Neural cell (in vitro differentiated cells): ENCODE results near the gene PROZ. TPM values are rescaled to one million over a fixed set of nuclear protein-coding genes. Genes with fewer than 3 reads are reported as not detected.

Experiments
- H2AFZ ChIP-seq: fragments of 200-600, 300-800 bp; sonication (generic), shearing (Covaris generic); 2 replicates; pipeline ENCODE4 v1.6.0; 2014; ENCODE audit warnings: low read depth, mild to moderate bottlenecking, antibody characterized with exemption, low read length, moderate library complexity
- H3F3A ChIP-seq: fragments of 200-600 bp; shearing (Covaris generic); 2 replicates; pipeline ENCODE4 v1.6.1; 2016; ENCODE audit warnings: mild to moderate bottlenecking, moderate library complexity, mixed read lengths, antibody characterized with exemption, low read length; ENCODE audit not compliant: insufficient read depth, poor library complexity, severe bottlenecking
- H3K27ac ChIP-seq: fragments of 200-600, 300-800 bp; sonication (generic), shearing (Covaris generic); 2 replicates; pipeline ENCODE4 v1.5.1; 2014; ENCODE audit warnings: mild to moderate bottlenecking, low read length, moderate library complexity
- H3K27me3 ChIP-seq: fragments of 300-800, 200-600 bp; sonication (generic), shearing (Covaris generic); 2 replicates; pipeline ENCODE4 v1.6.0; 2014; ENCODE audit warnings: mild to moderate bottlenecking, low read depth, low read length, moderate library complexity; ENCODE audit not compliant: insufficient read depth
- H3K36me3 ChIP-seq: fragments of 300-800, 200-600 bp; sonication (generic), shearing (Covaris generic); 2 replicates; pipeline ENCODE4 v1.5.1; 2014; ENCODE audit warnings: mild to moderate bottlenecking, antibody characterized with exemption, low read length, moderate library complexity; ENCODE audit not compliant: insufficient read depth
- H3K4me2 ChIP-seq: fragments of 300-800, 200-600 bp; sonication (generic), shearing (Covaris generic); 2 replicates; pipeline ENCODE4 v1.6.0; 2014; ENCODE audit warnings: mild to moderate bottlenecking, low read length
- H3K4me3 ChIP-seq: fragments of 300-800, 200-600 bp; sonication (generic), shearing (Covaris generic); 2 replicates; pipeline ENCODE4 v1.5.1; 2014; ENCODE audit warnings: mild to moderate bottlenecking, low read length, moderate library complexity
- H3K79me2 ChIP-seq: fragments of 200-600 bp; shearing (Covaris generic); replicated peaks from 2 replicates; pipeline ENCODE4 v1.6.0; 2014; ENCODE audit warnings: mild to moderate bottlenecking, low read length, moderate library complexity; ENCODE audit not compliant: insufficient read depth
- H3K9ac ChIP-seq: fragments of 300-800, 200-600 bp; sonication (generic), shearing (Covaris generic); 2 replicates; pipeline ENCODE4 v1.6.1; 2016; ENCODE audit warnings: mild to moderate bottlenecking, low read length, mixed read lengths
- H3K9me2 ChIP-seq: fragments of 200-600 bp; shearing (Covaris generic); 2 replicates; pipeline ENCODE4 v1.6.1; 2016; ENCODE audit warnings: mild to moderate bottlenecking, low read length, mixed read lengths; ENCODE audit not compliant: insufficient read depth
- H3K9me3 ChIP-seq: fragments of 200-600, 300-800 bp; sonication (generic), shearing (Covaris generic); 2 replicates; pipeline ENCODE4 v1.6.1; 2016; ENCODE audit warnings: mild to moderate bottlenecking, mixed run types, low read length, moderate library complexity, mixed read lengths
- H4K20me1 ChIP-seq: fragments of 200-600 bp; shearing (Covaris generic); 2 replicates; pipeline ENCODE4 v1.6.1; 2016; ENCODE audit warnings: mild to moderate bottlenecking, mixed run types; ENCODE audit not compliant: insufficient read depth
- CTCF ChIP-seq: fragments of 450-650 bp; IDR thresholded peaks from 2 replicates; pipeline ENCODE4 v1.5.1; 2014; ENCODE audit warnings: antibody characterized with exemption, mild to moderate bottlenecking, moderate library complexity; ENCODE audit not compliant: poor library complexity, severe bottlenecking
- EP300 ChIP-seq: fragments of 450-650 bp; conservative IDR thresholded peaks from 2 replicates; pipeline ENCODE4 v1.6.1; 2014; ENCODE audit warnings: antibody characterized with exemption, mild to moderate bottlenecking, moderate library complexity; ENCODE audit not compliant: poor library complexity, severe bottlenecking
- EZH2 ChIP-seq: fragments of 200-600, 300-800 bp; shearing (Covaris generic), sonication (generic); IDR thresholded peaks from 2 replicates; pipeline ENCODE4 v1.6.1; 2014; ENCODE audit warnings: antibody characterized with exemption, low read length, borderline replicate concordance, mild to moderate bottlenecking; ENCODE audit not compliant: insufficient read depth, poor library complexity, severe bottlenecking
- MXI1 ChIP-seq: fragments of 450-650 bp; conservative IDR thresholded peaks from 2 replicates; pipeline ENCODE4 v1.6.1; 2014; ENCODE audit warnings: antibody characterized with exemption, mild to moderate bottlenecking; ENCODE audit not compliant: poor library complexity, severe bottlenecking
- POLR2AphosphoS5 ChIP-seq: IDR thresholded peaks from 2 replicates; pipeline ENCODE4 v1.6.1; 2012
- RAD21 ChIP-seq: fragments of 450-650 bp; conservative IDR thresholded peaks from 2 replicates; pipeline ENCODE4 v1.6.1; 2014; ENCODE audit warnings: antibody characterized with exemption, mild to moderate bottlenecking, moderate library complexity
- REST ChIP-seq: IDR thresholded peaks from 2 replicates; pipeline ENCODE4 v1.6.1; 2012; ENCODE audit warnings: borderline replicate concordance
- SMC3 ChIP-seq: fragments of 450-650 bp; conservative IDR thresholded peaks from 2 replicates; pipeline ENCODE4 v1.6.1; 2014; ENCODE audit warnings: antibody characterized with exemption, mild to moderate bottlenecking, moderate library complexity; ENCODE audit not compliant: poor library complexity
- TAF1 ChIP-seq: IDR thresholded peaks from 2 replicates; pipeline ENCODE4 v1.6.1; 2012; ENCODE audit warnings: low read depth
- polyA plus RNA-seq: library from polyadenylated mRNA; depleted of rRNA; stranded (reverse); fragments of >200 nt; gene quantifications from 2 replicates; pipeline ENCODE4 v1.2.3, GENCODE V29; 2014

The PROZ gene
- polyA plus RNA-seq, 1 donor from 2014 or later = not detected

- no peaks in the 10 kb centered on the region for H3F3A ChIP-seq
- no peak overlapping the region for H3K27ac ChIP-seq
- TF ChIP-seq TAF1 (no peak), REST (no peak), EP300 (no peak), MXI1 (no peak), POLR2AphosphoS5 (no peak), RAD21 (no peak), EZH2 (no peak), SMC3 (no peak), CTCF (no peak)
- no peaks in the 10 kb centered on the region for H4K20me1 ChIP-seq
- no peaks in the 10 kb centered on the region for H3K27me3 ChIP-seq
- no peaks in the 10 kb centered on the region for H3K9me3 ChIP-seq
- H3K4me3 ChIP-seq = no peak overlapping the region
- H2AFZ ChIP-seq = no peak overlapping the region
- H3K36me3 ChIP-seq = no peaks in the 10 kb centered on the region
- no peaks in the 10 kb centered on the region for H3K79me2 ChIP-seq
- H3K9me2 ChIP-seq = no peaks in the 10 kb centered on the region
- no peak overlapping the region for H3K9ac ChIP-seq
- H3K4me2 ChIP-seq = no peak overlapping the region
These were observed 34.1 kb upstream of the PROZ start for GRCh38 chr13:113124211-113124970.

GRCh38 chr13:113125506-113126264, 32.8 kb upstream of the PROZ start:
- no peak overlapping the region for H3K4me3 ChIP-seq
- no peaks in the 10 kb centered on the region for H4K20me1 ChIP-seq
- H3K27me3 ChIP-seq = no peaks in the 10 kb centered on the region
- H3K9ac ChIP-seq = no peak overlapping the region
- TF ChIP-seq POLR2AphosphoS5 = no peak
- no peak for TF ChIP-seq EZH2
- no peak for TF ChIP-seq REST
- no peak for TF ChIP-seq MXI1
- TF ChIP-seq TAF1 = no peak
- TF ChIP-seq SMC3 = no peak
- no peak for TF ChIP-seq CTCF
- TF ChIP-seq RAD21 = no peak
- no peak for TF ChIP-seq EP300
- no peak overlapping the region for H3K27ac ChIP-seq
- no peak overlapping the region for H2AFZ ChIP-seq
- no peaks in the 10 kb centered on the region for H3K9me3 ChIP-seq
- no peak overlapping the region for H3K4me2 ChIP-seq
- H3F3A ChIP-seq = no peaks in the 10 kb centered on the region
- H3K79me2 ChIP-seq = no peaks in the 10 kb centered on the region
- no peaks in the 10 kb centered on the region for H3K9me2 ChIP-seq
- no peaks in the 10 kb centered on the region for H3K36me3 ChIP-seq
